GM12865 (cell line): ENCODE measurements around the gene HOXA5.

ENCODE experiments used
- DNase-seq: peaks from one replicate; pipeline ENCODE4 v3.0.0; 2010; ENCODE audit warnings: low read depth
- H3K4me3 ChIP-seq: 2 replicates; pipeline ENCODE4 v1.5.1; 2011; ENCODE audit warnings: mild to moderate bottlenecking, low read depth, low read length, control low read depth
- TF ChIP-seq, protein P1 (sequence below): IDR thresholded peaks from 2 replicates; pipeline ENCODE4 v1.5.1; 2011; ENCODE audit warnings: low read length, control low read depth, low read depth, inconsistent platforms; ENCODE audit not compliant: insufficient read depth; ENCODE audit errors: missing control alignments

The HOXA5 gene

DNA sequence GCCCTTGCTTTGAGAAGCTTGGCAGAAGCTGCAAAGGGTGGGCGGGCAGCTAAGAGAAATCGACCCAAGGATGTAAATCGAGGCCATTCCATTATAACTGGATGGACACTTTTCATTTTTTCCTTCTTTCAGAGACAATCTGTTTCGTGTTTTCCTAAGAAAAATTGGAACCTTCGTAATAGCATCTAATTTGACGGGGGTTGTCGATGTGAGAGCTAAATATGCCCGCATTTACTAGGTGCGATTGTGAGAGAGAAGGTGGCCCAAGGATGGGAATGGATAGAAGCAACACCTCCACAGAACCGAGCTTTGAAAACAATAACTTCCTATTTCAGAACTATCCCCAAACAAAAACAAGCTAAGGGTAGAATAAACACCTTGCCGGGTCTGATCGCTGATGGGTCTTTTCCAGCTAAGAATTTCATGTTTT lies 12.1 kb downstream of the HOXA5 start:
- TF ChIP-seq, protein P1, sequence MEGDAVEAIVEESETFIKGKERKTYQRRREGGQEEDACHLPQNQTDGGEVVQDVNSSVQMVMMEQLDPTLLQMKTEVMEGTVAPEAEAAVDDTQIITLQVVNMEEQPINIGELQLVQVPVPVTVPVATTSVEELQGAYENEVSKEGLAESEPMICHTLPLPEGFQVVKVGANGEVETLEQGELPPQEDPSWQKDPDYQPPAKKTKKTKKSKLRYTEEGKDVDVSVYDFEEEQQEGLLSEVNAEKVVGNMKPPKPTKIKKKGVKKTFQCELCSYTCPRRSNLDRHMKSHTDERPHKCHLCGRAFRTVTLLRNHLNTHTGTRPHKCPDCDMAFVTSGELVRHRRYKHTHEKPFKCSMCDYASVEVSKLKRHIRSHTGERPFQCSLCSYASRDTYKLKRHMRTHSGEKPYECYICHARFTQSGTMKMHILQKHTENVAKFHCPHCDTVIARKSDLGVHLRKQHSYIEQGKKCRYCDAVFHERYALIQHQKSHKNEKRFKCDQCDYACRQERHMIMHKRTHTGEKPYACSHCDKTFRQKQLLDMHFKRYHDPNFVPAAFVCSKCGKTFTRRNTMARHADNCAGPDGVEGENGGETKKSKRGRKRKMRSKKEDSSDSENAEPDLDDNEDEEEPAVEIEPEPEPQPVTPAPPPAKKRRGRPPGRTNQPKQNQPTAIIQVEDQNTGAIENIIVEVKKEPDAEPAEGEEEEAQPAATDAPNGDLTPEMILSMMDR = no peak
- H3K4me3 ChIP-seq = no peak overlapping the region
- no peak for DNase-seq

DNA sequence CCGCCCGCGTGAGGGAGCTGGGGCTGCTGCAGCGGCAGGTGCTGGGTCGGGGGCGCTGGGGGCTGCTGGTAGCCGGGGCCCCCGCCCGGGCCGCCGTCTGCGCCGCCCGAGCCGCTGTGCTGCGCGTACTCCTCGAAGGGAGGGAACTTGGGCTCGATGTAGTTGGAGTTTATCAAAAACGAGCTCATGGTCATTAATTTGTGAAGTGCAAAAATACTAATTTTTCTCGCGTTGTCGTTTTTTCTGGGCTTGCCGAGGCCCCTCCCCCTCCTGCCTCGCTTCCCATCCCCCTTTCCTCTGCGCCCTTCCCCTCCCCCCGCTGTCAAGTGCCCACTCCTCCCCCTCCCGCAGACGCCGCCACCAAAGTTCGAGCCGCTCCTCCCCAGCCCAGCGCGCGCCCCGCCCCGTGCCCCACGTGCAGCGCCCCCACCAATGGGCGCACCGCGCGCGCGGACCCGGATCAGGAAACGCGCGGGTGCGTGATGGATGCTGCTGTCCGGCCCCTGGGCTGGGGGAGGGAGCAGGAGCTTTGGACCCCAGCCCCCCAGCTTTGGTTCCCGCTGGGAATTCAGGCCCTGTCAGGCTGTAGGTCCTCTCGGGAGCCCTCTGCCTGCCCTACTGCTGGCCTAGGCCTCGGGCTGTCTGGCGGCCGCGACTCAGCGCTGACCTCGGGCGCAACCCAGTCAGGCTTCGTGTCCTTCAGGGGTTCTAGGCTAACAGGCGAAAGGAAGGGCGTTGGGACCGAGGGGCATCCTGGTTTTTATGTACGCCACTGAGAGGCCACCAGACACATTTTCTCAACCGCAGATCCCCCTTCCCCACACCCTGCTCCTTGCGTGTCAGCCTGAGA lies 12.7 kb downstream of the HOXA5 start, which contains the start of gene HOXA4:
HOXA4 (minus strand) TSS at position 218 of the 850 bp plus-strand sequence; CDS start at position 194, 24 bp downstream.
- H3K4me3 ChIP-seq = no peak within 1 kb of the TSS
- DNase-seq = no peak
- TF ChIP-seq, protein P1 = no peak

DNA sequence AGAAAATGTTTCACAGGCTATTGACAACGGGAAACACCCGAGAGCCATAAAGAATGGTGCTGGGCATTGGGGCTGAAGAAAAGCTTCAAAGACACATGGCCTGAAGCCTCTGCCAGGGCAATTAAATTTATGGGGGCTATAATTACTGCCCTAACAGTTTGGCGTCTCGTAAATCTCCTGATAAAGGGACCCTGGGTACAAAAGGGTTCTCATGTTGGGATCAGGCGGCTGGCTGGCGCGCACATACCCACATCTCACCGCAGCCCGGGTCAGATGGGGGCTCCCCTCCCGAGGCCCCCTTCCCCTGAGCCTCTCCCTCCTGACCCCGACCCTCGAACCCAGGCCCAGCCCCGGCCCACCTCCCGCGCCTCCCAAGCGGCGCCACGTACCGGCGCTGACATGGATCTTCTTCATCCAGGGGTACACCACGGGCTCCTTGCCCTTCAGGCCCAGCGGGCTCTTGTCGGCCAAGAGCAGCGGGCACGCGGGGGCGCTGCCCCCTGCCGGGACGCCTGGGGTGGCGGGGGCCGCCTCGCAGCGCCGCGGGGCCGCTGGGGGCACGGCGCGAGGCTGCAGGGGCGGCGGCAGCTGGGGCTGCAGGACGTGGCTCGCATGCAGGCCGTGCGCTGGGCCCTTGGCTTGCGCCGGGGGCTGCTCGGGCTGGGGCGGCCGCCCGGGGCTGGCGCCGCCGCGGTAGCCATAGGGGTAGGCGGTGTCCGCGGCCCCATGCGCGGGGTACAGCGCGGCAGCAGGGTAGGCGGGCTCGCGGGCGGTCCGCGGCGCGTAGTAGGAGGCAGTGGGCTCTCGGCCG lies 13.5 kb downstream of the HOXA5 start:
- DNase-seq = no peak
- TF ChIP-seq, protein P1 = no peak
- no peak overlapping the region for H3K4me3 ChIP-seq

DNA sequence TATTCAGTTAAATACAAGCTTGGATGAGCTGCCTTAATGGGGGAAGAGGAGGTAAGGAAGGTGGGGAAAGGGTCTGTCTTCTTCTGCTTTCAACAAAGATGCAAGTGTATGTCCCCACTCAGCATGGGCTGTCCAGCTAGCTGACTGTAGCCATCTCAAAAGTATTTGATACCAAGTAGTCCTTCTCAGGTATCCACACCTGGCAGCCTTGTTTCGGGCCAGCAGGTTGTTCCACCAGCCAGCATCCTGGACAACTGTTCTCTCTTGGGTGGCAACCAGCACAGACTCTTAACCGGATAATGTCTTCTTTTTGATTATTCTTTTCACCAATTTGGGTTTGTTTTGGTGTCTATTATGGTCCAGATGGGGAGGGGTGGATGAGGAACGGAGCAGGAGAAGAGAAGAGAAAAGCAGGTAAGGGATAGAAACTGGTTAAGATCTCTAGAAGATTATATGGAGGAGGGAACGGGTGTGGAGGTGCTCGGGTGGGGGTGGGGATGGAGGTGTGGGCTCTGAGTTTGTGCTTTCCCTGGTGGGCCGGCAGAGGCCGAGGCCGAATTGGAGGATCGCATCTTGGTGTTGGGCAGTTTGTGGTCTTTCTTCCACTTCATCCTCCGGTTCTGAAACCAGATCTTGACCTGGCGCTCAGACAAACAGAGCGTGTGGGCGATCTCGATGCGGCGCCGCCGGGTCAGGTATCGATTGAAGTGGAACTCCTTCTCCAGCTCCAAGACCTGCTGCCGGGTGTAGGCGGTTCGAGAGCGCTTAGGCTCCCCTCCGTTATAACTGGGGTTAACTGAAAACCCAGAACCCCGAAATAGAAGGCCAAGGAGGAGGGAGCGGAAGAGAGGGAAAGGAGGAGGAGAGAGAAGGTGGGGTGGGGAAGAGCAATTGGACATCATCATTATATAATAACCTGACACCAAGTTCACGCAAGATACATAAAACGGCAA lies 14.4 kb downstream of the HOXA5 start:
- DNase-seq = no peak
- TF ChIP-seq, protein P1 = no peak
- no peak overlapping the region for H3K4me3 ChIP-seq

DNA sequence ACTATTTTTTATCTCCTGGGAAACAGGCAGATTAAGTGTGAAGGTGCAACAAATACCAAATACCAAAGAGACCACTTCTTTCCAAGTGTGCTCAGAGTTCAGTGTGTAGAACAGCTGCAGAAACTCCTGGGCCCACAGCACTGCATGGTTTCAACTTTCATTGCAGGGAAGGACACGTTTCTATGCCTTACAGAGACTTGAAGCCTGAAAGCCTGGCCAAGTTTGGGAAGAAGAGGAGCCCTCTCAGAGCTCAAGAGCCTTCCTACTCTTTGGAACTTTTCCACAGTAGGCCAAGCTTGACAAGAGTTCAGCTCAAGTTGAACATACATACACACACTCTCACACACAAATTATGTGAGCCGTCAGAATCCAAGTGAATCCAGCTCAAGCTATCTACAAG lies 15.4 kb downstream of the HOXA5 start:
- no peak overlapping the region for H3K4me3 ChIP-seq
- TF ChIP-seq, protein P1 = no peak
- DNase-seq = no peak
